Natural killer cell (primary cell): ENCODE measurements around the gene GJA5. TPM values are rescaled to one million over a fixed set of nuclear protein-coding genes. Genes with fewer than 3 reads are reported as not detected.

Experiments used
- ATAC-seq, 3 donors: fragments of 150-1000 bp in 2 of 3; fragments of 200-7000 bp in 1 of 3; cut with Tn5 transposase; 1 replicate in 1 of 3; 2 replicates in 2 of 3; pipeline ENCODE4 v1.10.0; 2021; ENCODE audit warnings: mild to moderate bottlenecking in 2 of 3, moderate library complexity in 2 of 3
- DNase-seq, 2 donors: peaks; one replicate each; pipeline versions ENCODE4 v3.0.0 to v3.0.0-alpha.2; 2013 to 2021; ENCODE audit warnings: mixed read lengths in 1 of 2
- H3K27ac ChIP-seq: one replicate; pipeline ENCODE4 v1.5.1; 2013; ENCODE audit warnings: mild to moderate bottlenecking, low read length
- H3K27me3 ChIP-seq: one replicate; pipeline ENCODE4 v1.6.1; 2013; ENCODE audit warnings: low read length; ENCODE audit not compliant: control insufficient read depth, insufficient read depth
- H3K36me3 ChIP-seq: one replicate; pipeline ENCODE4 v1.6.1; 2013; ENCODE audit warnings: low read length; ENCODE audit not compliant: control insufficient read depth, insufficient read depth
- H3K4me1 ChIP-seq: one replicate; pipeline ENCODE4 v1.6.1; 2013; ENCODE audit warnings: low read length; ENCODE audit not compliant: control insufficient read depth, insufficient read depth
- H3K4me3 ChIP-seq: one replicate; pipeline ENCODE4 v1.5.1; 2013; ENCODE audit warnings: low read length
- H3K9me3 ChIP-seq: one replicate; pipeline ENCODE4 v1.6.1; 2013; ENCODE audit warnings: low read length; ENCODE audit not compliant: control insufficient read depth, insufficient read depth
- H3K27ac Mint-ChIP-seq, 2 donors: one replicate each; pipeline ENCODE4 v1.8.0; 2022; ENCODE audit warnings: mild to moderate bottlenecking in 2 of 2, mixed read lengths in 2 of 2, moderate library complexity in 1 of 2
- H3K27me3 Mint-ChIP-seq, 2 donors: one replicate each; pipeline ENCODE4 v1.8.0; 2022; ENCODE audit warnings: low read depth in 2 of 2, mixed read lengths in 2 of 2
- H3K36me3 Mint-ChIP-seq: one replicate; pipeline ENCODE4 v1.8.0; 2022; ENCODE audit warnings: mixed read lengths
- H3K4me1 Mint-ChIP-seq, 2 donors: one replicate each; pipeline ENCODE4 v1.8.0; 2022; ENCODE audit warnings: mixed read lengths in 2 of 2
- H3K4me3 Mint-ChIP-seq: one replicate; pipeline ENCODE4 v1.8.0; 2022; ENCODE audit warnings: mild to moderate bottlenecking, moderate library complexity, mixed read lengths
- H3K9me3 Mint-ChIP-seq, 2 donors: one replicate each; pipeline ENCODE4 v1.8.0; 2022; ENCODE audit warnings: mixed read lengths in 2 of 2
- WGBS: methylation state at CpG from one replicate; pipeline ENCODE4 v1.1.7; 2013; ENCODE audit warnings: missing lambda C conversion rate; ENCODE audit not compliant: insufficient coverage; 5-methylcytosine and 5-hydroxymethylcytosine counted together
- intact Hi-C: fragments of 100-400 bp; cut with micrococcal nuclease; formaldehyde crosslinking; loops from one replicate; pipeline ENCODE4 v1.14.2; 2022
- total RNA-seq, 4 donors: library from RNA; stranded (reverse); fragments of 120-200 nt in 1 of 4; gene quantifications; one replicate each; pipeline versions ENCODE4 v1.2.3 to v1.2.4, GENCODE V29; 2013 to 2022
- TF ChIP-seq, protein P1 (sequence below): fragments of 200-600 bp; IDR thresholded peaks from one replicate; pipeline ENCODE4 v1.8.0; 2022; ENCODE audit warnings: antibody characterized with exemption

Gene GJA5
- total RNA-seq, 3 donors from 2014 or later (not counting 1 experiment from before 2014, with no cell fraction given), result not detected

DNA sequence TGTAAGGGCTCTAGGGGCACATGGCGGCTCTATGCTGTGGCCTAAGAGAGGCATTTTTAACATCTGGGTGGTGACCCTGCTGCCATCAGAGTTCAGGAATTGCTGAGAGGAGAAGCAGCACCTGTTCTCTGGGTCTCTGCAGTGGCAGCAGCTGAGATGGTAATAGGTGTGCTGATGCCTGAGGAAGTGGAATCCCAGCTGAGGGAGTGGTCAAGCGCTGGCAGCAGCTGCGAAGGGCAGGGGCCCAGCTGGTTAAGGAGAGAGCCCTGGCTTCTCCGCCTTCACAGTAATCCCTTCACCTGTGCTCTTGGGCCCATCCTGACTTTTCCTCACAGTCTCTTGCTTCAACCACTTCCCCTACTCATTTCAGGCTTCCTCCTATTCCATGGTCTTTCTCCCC, 39.8 kb downstream of the GJA5 start:
- no peaks in the 10 kb centered on the region for H3K27me3 ChIP-seq
- H3K4me1 ChIP-seq, result no peaks in the 10 kb centered on the region
- DNase-seq (no peak), ATAC-seq (no peak)
- H3K4me3 ChIP-seq, result no peak overlapping the region
- 87% methylated on average over 4 of the region's 4 CpGs for WGBS
- peaks cover 4 to 5% of the 10 kb centered on the region in 2 donors for H3K4me1 Mint-ChIP-seq
- H3K27ac Mint-ChIP-seq, result no peak overlapping the region
- no peak overlapping the region for H3K4me3 Mint-ChIP-seq
- peaks cover 4% of the 10 kb centered on the region for H3K9me3 ChIP-seq
- TF ChIP-seq, protein P1, sequence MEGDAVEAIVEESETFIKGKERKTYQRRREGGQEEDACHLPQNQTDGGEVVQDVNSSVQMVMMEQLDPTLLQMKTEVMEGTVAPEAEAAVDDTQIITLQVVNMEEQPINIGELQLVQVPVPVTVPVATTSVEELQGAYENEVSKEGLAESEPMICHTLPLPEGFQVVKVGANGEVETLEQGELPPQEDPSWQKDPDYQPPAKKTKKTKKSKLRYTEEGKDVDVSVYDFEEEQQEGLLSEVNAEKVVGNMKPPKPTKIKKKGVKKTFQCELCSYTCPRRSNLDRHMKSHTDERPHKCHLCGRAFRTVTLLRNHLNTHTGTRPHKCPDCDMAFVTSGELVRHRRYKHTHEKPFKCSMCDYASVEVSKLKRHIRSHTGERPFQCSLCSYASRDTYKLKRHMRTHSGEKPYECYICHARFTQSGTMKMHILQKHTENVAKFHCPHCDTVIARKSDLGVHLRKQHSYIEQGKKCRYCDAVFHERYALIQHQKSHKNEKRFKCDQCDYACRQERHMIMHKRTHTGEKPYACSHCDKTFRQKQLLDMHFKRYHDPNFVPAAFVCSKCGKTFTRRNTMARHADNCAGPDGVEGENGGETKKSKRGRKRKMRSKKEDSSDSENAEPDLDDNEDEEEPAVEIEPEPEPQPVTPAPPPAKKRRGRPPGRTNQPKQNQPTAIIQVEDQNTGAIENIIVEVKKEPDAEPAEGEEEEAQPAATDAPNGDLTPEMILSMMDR, result no peak
- intact Hi-C loops, result loop anchor here (10.0 kb wide), 1 partner anchor 174 kb away; no protein-coding TSS in a partner anchor
- no peak overlapping the region for H3K27ac ChIP-seq
- H3K36me3 Mint-ChIP-seq, result no peaks in the 10 kb centered on the region
- peaks cover 35 to 40% of the 10 kb centered on the region in 2 donors for H3K27me3 Mint-ChIP-seq
- H3K36me3 ChIP-seq, result no peaks in the 10 kb centered on the region
- H3K9me3 Mint-ChIP-seq, result no peaks in the 10 kb centered on the region

DNA sequence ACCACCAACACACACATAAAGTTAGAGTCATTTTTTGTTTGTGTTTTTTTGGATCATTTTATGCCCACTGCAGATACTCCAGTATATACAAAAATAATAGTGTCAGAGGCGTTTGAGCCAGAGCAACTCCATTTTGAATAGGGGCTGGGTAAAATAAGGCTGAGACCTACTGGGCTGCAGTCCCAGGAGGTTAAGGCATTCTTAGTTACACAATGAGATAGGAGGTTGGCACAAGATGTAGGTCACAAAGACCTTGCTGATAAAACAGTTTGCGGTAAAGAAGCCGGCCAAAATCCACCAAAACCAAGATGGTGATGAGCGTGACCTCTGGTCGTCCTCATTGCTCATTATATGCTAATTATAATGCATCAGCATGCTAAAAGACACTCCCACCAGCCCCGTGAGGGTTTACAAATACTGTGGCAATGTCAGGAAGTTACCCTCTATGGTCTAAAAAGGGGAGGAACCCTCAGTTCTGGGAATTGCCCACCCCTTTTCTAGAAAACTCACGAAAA, 40.6 kb downstream of the GJA5 start:
- H3K4me1 ChIP-seq, result no peaks in the 10 kb centered on the region
- H3K9me3 ChIP-seq, result peaks cover 4% of the 10 kb centered on the region
- H3K27ac Mint-ChIP-seq, result no peak overlapping the region
- no peak overlapping the region for H3K4me3 Mint-ChIP-seq
- no peaks in the 10 kb centered on the region for H3K36me3 ChIP-seq
- H3K9me3 Mint-ChIP-seq, result no peaks in the 10 kb centered on the region
- H3K27me3 Mint-ChIP-seq, result peaks cover 39 to 48% of the 10 kb centered on the region in 2 donors
- H3K4me3 ChIP-seq, result no peak overlapping the region
- no peaks in the 10 kb centered on the region for H3K27me3 ChIP-seq
- H3K36me3 Mint-ChIP-seq, result no peaks in the 10 kb centered on the region
- intact Hi-C loops, result loop anchor here (10.0 kb wide), 1 partner anchor 175 kb away; no protein-coding TSS in a partner anchor
- DNase-seq (no peak), ATAC-seq (no peak)
- H3K4me1 Mint-ChIP-seq, result peaks cover 4 to 5% of the 10 kb centered on the region in 2 donors
- no peak overlapping the region for H3K27ac ChIP-seq
- TF ChIP-seq, protein P1, result no peak
- WGBS, result 85% methylated on average over 6 of the region's 7 CpGs

DNA sequence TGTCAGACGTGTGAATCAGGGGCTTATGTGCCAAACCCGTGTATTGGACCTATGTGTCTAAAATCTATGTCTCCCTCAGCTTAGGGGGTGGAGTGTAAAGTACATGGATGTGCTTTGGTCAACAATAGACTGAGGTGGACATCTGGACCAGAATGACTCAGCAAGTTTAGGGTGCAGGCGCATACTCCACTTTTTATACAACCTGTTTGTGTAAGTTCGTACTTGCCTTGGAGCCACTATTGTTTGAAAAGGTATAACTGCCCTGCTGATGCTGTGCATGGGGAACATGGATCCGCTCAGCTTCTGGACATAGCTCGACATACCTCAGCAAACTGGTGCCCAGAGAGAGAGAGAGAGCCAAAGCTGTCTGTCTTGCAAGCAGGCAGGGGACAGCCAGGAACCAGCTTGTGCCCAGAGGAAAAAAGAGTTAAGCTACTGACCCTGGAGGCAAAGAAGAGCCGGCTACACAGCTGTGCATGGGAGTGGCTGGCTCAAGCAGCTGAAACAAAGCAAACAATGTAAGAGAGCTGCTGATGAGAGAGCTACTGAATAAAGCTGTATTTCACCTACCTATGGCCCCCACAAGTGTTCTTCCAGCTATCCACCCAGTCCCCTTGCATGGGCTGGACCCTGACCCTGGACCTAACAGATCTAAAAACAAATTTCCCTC, 41.2 kb downstream of the GJA5 start:
- H3K27me3 Mint-ChIP-seq, result peaks cover 45 to 54% of the 10 kb centered on the region in 2 donors
- no peak overlapping the region for H3K27ac Mint-ChIP-seq
- ATAC-seq (no peak), DNase-seq (no peak)
- H3K4me1 Mint-ChIP-seq, result peaks cover 4 to 5% of the 10 kb centered on the region in 2 donors
- no peaks in the 10 kb centered on the region for H3K36me3 Mint-ChIP-seq
- no peaks in the 10 kb centered on the region for H3K27me3 ChIP-seq
- TF ChIP-seq, protein P1, result no peak
- WGBS, result 95% methylated on average over 7 of the region's 7 CpGs
- H3K4me1 ChIP-seq, result no peaks in the 10 kb centered on the region
- no peak overlapping the region for H3K27ac ChIP-seq
- H3K36me3 ChIP-seq, result no peaks in the 10 kb centered on the region
- no peak overlapping the region for H3K4me3 ChIP-seq
- intact Hi-C loops, result no loop called here
- no peaks in the 10 kb centered on the region for H3K9me3 Mint-ChIP-seq
- H3K9me3 ChIP-seq, result peaks cover 4% of the 10 kb centered on the region
- H3K4me3 Mint-ChIP-seq, result no peak overlapping the region
